Hepatocyte (in vitro differentiated cells): Measurements from ENCODE around the gene ADSL. TPM values are rescaled to one million over a fixed set of nuclear protein-coding genes. Genes with fewer than 3 reads are reported as not detected.
"Not testable (repeated sequence)": the region's sequence is repeated elsewhere in the genome, so short reads cannot be mapped to it uniquely, and the experiment has no call there.

Experiments
- DNase-seq: peaks from one replicate; pipeline ENCODE4 v3.0.0-alpha.2; 2016; ENCODE audit warnings: low spot score
- H2AFZ ChIP-seq: fragments of 200-600 bp; sonication (generic); 2 replicates; pipeline ENCODE4 v1.6.0; 2016; ENCODE audit warnings: antibody characterized with exemption, mild to moderate bottlenecking
- H3K27ac ChIP-seq: fragments of 200-600 bp; sonication (generic); 2 replicates; pipeline ENCODE4 v1.5.1; 2016; ENCODE audit warnings: mild to moderate bottlenecking
- H3K27me3 ChIP-seq: fragments of 200-600 bp; sonication (generic); 2 replicates; pipeline ENCODE4 v1.6.1; 2016
- H3K36me3 ChIP-seq: fragments of 200-600 bp; sonication (generic); replicated peaks from 2 replicates; pipeline ENCODE4 v1.5.1; 2016; ENCODE audit warnings: low read depth; ENCODE audit not compliant: insufficient read depth
- H3K4me1 ChIP-seq: fragments of 200-600 bp; sonication (generic); 2 replicates; pipeline ENCODE4 v1.5.1; 2016; ENCODE audit warnings: mild to moderate bottlenecking, moderate library complexity; ENCODE audit not compliant: insufficient read depth
- H3K4me2 ChIP-seq: fragments of 200-600 bp; sonication (generic); 2 replicates; pipeline ENCODE4 v1.6.0; 2016
- H3K4me3 ChIP-seq: fragments of 200-600 bp; sonication (generic); 2 replicates; pipeline ENCODE4 v1.5.1; 2016; ENCODE audit warnings: mild to moderate bottlenecking
- H3K79me2 ChIP-seq: fragments of 200-600 bp; sonication (generic); 2 replicates; pipeline ENCODE4 v1.6.0; 2017; ENCODE audit warnings: mild to moderate bottlenecking
- H3K9me2 ChIP-seq: fragments of 200-600 bp; sonication (generic); replicated peaks from 2 replicates; pipeline ENCODE4 v1.6.0; 2017; ENCODE audit warnings: mild to moderate bottlenecking; ENCODE audit not compliant: insufficient read depth
- H3K9me3 ChIP-seq: fragments of 200-600 bp; sonication (generic); 2 replicates; pipeline ENCODE4 v1.5.1; 2016; ENCODE audit warnings: low read depth, mild to moderate bottlenecking
- H4K20me1 ChIP-seq: fragments of 200-600 bp; sonication (generic); 2 replicates; pipeline ENCODE4 v1.6.0; 2016; ENCODE audit warnings: mild to moderate bottlenecking; ENCODE audit not compliant: insufficient read depth, poor library complexity, severe bottlenecking
- CTCF ChIP-seq: fragments of 200-600 bp; sonication (generic); IDR thresholded peaks from 2 replicates; pipeline ENCODE4 v1.5.1; 2016; ENCODE audit warnings: antibody characterized with exemption, mild to moderate bottlenecking; ENCODE audit not compliant: poor library complexity
- EZH2 ChIP-seq: fragments of 200-600 bp; sonication (generic); IDR thresholded peaks from 2 replicates; pipeline ENCODE4 v1.6.1; 2016; ENCODE audit warnings: antibody characterized with exemption, mild to moderate bottlenecking, borderline replicate concordance
- EZH2phosphoT487 ChIP-seq: fragments of 200-600 bp; sonication (generic); IDR thresholded peaks from one replicate; pipeline ENCODE4 v1.6.1; 2018; ENCODE audit warnings: antibody characterized with exemption, mild to moderate bottlenecking, low read depth, moderate library complexity; ENCODE audit not compliant: unreplicated experiment, severe bottlenecking
- WGBS: methylation state at CpG from one replicate; pipeline ENCODE4 v1.1.6; 2016; ENCODE audit warnings: low lambda C conversion rate; ENCODE audit errors: missing lambda C conversion rate; 5-methylcytosine and 5-hydroxymethylcytosine counted together
- polyA plus RNA-seq: library from polyadenylated mRNA; unstranded; fragments of >200 nt; fragmentation: Nextera tagmentation; extraction: Ambion mirVana; gene quantifications from 2 replicates; pipeline ENCODE4 v1.2.1, GENCODE V29; 2016
- total RNA-seq: library from RNA; depleted of rRNA; stranded (reverse); fragments of >200 nt; gene quantifications from 2 replicates; pipeline ENCODE4 v1.2.3, GENCODE V29; 2014

Gene ADSL
- total and polyA plus RNA-seq, 2 experiments from 2014 or later, result 54.8 to 81.8 TPM

GRCh38 chr22:40310081-40310767 lies 36.1 kb upstream of the ADSL start:
- H3K9me2 ChIP-seq, result no peaks in the 10 kb centered on the region
- no peak for TF ChIP-seq EZH2phosphoT487
- TF ChIP-seq CTCF, result no peak
- WGBS, result 61% methylated on average over 9 of the region's 9 CpGs
- H3K9me3 ChIP-seq, result no peaks in the 10 kb centered on the region
- DNase-seq, result peak; percentile 61
- H3K4me2 ChIP-seq, result peak overlapping the region; percentile 55
- peaks cover 5% of the 10 kb centered on the region for H3K79me2 ChIP-seq
- H3K27me3 ChIP-seq, result no peaks in the 10 kb centered on the region
- no peak overlapping the region for H3K4me3 ChIP-seq
- no peaks in the 10 kb centered on the region for H4K20me1 ChIP-seq
- no peaks in the 10 kb centered on the region for H3K36me3 ChIP-seq
- peaks cover 8% of the 10 kb centered on the region for H3K4me1 ChIP-seq
- peak overlapping the region; percentile 73 for H3K27ac ChIP-seq
- no peak overlapping the region for H2AFZ ChIP-seq

GRCh38 chr22:40310768-40311120 lies 35.6 kb upstream of the ADSL start:
- Histone ChIP-seq H3K4me2 (peak overlapping the region; percentile 55), H4K20me1 (no peaks in the 10 kb centered on the region), H3K4me3 (no peak overlapping the region), H2AFZ (no peak overlapping the region), H3K4me1 (peaks cover 8% of the 10 kb centered on the region), H3K79me2 (peaks cover 5% of the 10 kb centered on the region), H3K9me3 (no peaks in the 10 kb centered on the region), H3K36me3 (no peaks in the 10 kb centered on the region), H3K27me3 (no peaks in the 10 kb centered on the region), H3K9me2 (no peaks in the 10 kb centered on the region), H3K27ac (peak overlapping the region; percentile 73)
- WGBS, result 85% methylated on average over 5 of the region's 5 CpGs
- no peak for DNase-seq
- TF ChIP-seq EZH2, result no peak

- H3K27me3 ChIP-seq, H3K4me1 ChIP-seq, H4K20me1 ChIP-seq, H3K9me2 ChIP-seq, H3K79me2 ChIP-seq, H3K36me3 ChIP-seq, H3K4me3 ChIP-seq, H2AFZ ChIP-seq, H3K4me2 ChIP-seq, H3K9me3 ChIP-seq, DNase-seq, H3K27ac ChIP-seq: not testable (repeated sequence)
- WGBS, result 97% methylated on average over 12 of the region's 12 CpGs
These were observed 34.7 kb upstream of the ADSL start for GRCh38 chr22:40311646-40312045.

- Histone ChIP-seq H3K79me2 (peaks cover 5% of the 10 kb centered on the region), H3K9me3 (no peaks in the 10 kb centered on the region), H3K27me3 (no peaks in the 10 kb centered on the region), H3K9me2 (no peaks in the 10 kb centered on the region), H3K27ac (peak overlapping the region; percentile 33), H4K20me1 (no peaks in the 10 kb centered on the region), H3K4me3 (no peak overlapping the region), H3K4me2 (no peak overlapping the region), H2AFZ (no peak overlapping the region), H3K36me3 (no peaks in the 10 kb centered on the region), H3K4me1 (peaks cover 8% of the 10 kb centered on the region)
- DNase-seq, result no peak
- 94% methylated on average over 2 of the region's 2 CpGs for WGBS
- TF ChIP-seq EZH2 (no peak), CTCF (no peak), EZH2phosphoT487 (no peak)
These were observed 34.2 kb upstream of the ADSL start for GRCh38 chr22:40312050-40312449.
